SKM-1 treated with dmso at 0.1 percent for 144 hours (cell line): Measurements from ENCODE around the gene MBOAT2.

Experiments
- DNase-seq: peaks from one replicate; lab custom pipeline; 2025; ENCODE audit not compliant: unreplicated experiment; lab: John Stamatoyannopoulos, UW

The MBOAT2 gene

GRCh38 chr2:9018534-9018933 lies 15.1 kb upstream of the MBOAT2 start:
- DNase-seq, result no peak

- DNase-seq, result no peak
Measured at GRCh38 chr2:9018109-9018508, 14.6 kb upstream of the MBOAT2 start.

- no peak for DNase-seq
Measured at GRCh38 chr2:9017411-9017810, 13.9 kb upstream of the MBOAT2 start.

GRCh38 chr2:9015998-9016397 lies 12.5 kb upstream of the MBOAT2 start:
- DNase-seq, result no peak

- DNase-seq, result no peak
Measured at GRCh38 chr2:9013403-9013802, 9.9 kb upstream of the MBOAT2 start.

GRCh38 chr2:9010866-9011265 lies 7.4 kb upstream of the MBOAT2 start:
- DNase-seq, result no peak

GRCh38 chr2:9008951-9009664 lies 5.6 kb upstream of the MBOAT2 start:
- DNase-seq, result no peak

GRCh38 chr2:9006368-9006767 lies 2.9 kb upstream of the MBOAT2 start:
- no peak for DNase-seq

- DNase-seq, result no peak
Measured at GRCh38 chr2:9004338-9005204, 1.1 kb upstream of the MBOAT2 start.

- DNase-seq, result no peak
Measured at GRCh38 chr2:9003366-9003615, 193 bp downstream of the MBOAT2 start.

- DNase-seq, result no peak
Measured at GRCh38 chr2:9002637-9003365, 683 bp downstream of the MBOAT2 start.

- DNase-seq, result no peak
Measured at GRCh38 chr2:9002313-9002636, 1.2 kb downstream of the MBOAT2 start.

GRCh38 chr2:9001778-9002177 lies 1.7 kb downstream of the MBOAT2 start:
- DNase-seq, result no peak

GRCh38 chr2:9001229-9001628 lies 2.3 kb downstream of the MBOAT2 start:
- DNase-seq, result no peak

GRCh38 chr2:9000442-9000841 lies 3.0 kb downstream of the MBOAT2 start:
- no peak for DNase-seq

GRCh38 chr2:8999797-9000196 lies 3.7 kb downstream of the MBOAT2 start:
- DNase-seq, result no peak

- DNase-seq, result no peak
Measured at GRCh38 chr2:8999102-8999446, 4.4 kb downstream of the MBOAT2 start.

GRCh38 chr2:8998418-8999101 lies 4.9 kb downstream of the MBOAT2 start:
- DNase-seq, result no peak

GRCh38 chr2:8997631-8998030 lies 5.9 kb downstream of the MBOAT2 start:
- DNase-seq, result no peak

- no peak for DNase-seq
Measured at GRCh38 chr2:8997108-8997507, 6.4 kb downstream of the MBOAT2 start.

- no peak for DNase-seq
Measured at GRCh38 chr2:8996006-8996405, 7.5 kb downstream of the MBOAT2 start.

- DNase-seq, result no peak
Measured at GRCh38 chr2:8994386-8994785, 9.1 kb downstream of the MBOAT2 start.
